HepG2 (cell line): Measurements from ENCODE around the gene SPPL2B. TPM values are rescaled to one million over a fixed set of nuclear protein-coding genes. Genes with fewer than 3 reads are reported as not detected.

Experiments
- ARNT ChIP-seq: fragments of 450-650 bp; IDR thresholded peaks from 2 replicates; pipeline ENCODE4 v1.6.1; 2017
- CBX2 ChIP-seq, 2 experiments: fragments of 200-600 bp in 1 of 2; sonication (generic); formaldehyde crosslinking in 1 of 2; IDR thresholded peaks; 2 replicates each; pipeline versions ENCODE4 v1.7.0 to v1.8.1; 2018 to 2022; ENCODE audit warnings: low read depth in 2 of 2, low read length in 1 of 2, mild to moderate bottlenecking in 1 of 2, missing genetic modification reagents in 1 of 2
- CHD4 ChIP-seq: fragments of 200-600 bp; sonication (generic); IDR thresholded peaks from 2 replicates; pipeline ENCODE4 v1.7.0; 2017; ENCODE audit warnings: mild to moderate bottlenecking, low read length, borderline replicate concordance
- ELF3 ChIP-seq: IDR thresholded peaks from 2 replicates; pipeline ENCODE4 v1.6.1; 2016; ENCODE audit warnings: missing genetic modification reagents, missing compliant biosample characterization
- GZF1 ChIP-seq: sonication (generic); formaldehyde crosslinking; IDR thresholded peaks from 2 replicates; pipeline ENCODE4 v1.5.1; 2020; ENCODE audit warnings: mild to moderate bottlenecking, missing genetic modification reagents
- HDAC2 ChIP-seq: sonication (generic); formaldehyde crosslinking; IDR thresholded peaks from 2 replicates; pipeline ENCODE4 v1.4.0; 2020; ENCODE audit warnings: missing genetic modification reagents
- IKZF4 ChIP-seq: sonication (generic); formaldehyde crosslinking; IDR thresholded peaks from 2 replicates; pipeline ENCODE4 v1.5.1; 2020; ENCODE audit warnings: borderline replicate concordance, mild to moderate bottlenecking, low read depth, missing genetic modification reagents; ENCODE audit errors: not compliant biosample characterization
- MAX ChIP-seq: IDR thresholded peaks from 2 replicates; pipeline ENCODE4 v1.6.1; 2012; ENCODE audit warnings: inconsistent platforms
- MAZ ChIP-seq, 2 experiments: sonication (generic) in 1 of 2; formaldehyde crosslinking in 1 of 2; IDR thresholded peaks; 2 replicates each; pipeline versions ENCODE4 v1.5.0 to v1.6.1; 2012 to 2020; ENCODE audit warnings: low read depth in 2 of 2, mild to moderate bottlenecking in 2 of 2, borderline replicate concordance in 1 of 2, improper control_type of control experiment in 1 of 2, low read length in 1 of 2, missing genetic modification reagents in 1 of 2, moderate library complexity in 1 of 2
- RXRA ChIP-seq: sonication (generic); formaldehyde crosslinking; IDR thresholded peaks from 2 replicates; pipeline ENCODE4 v1.5.1; 2020; ENCODE audit warnings: missing genetic modification reagents
- SNAPC4 ChIP-seq: sonication (generic); formaldehyde crosslinking; IDR thresholded peaks from 2 replicates; pipeline ENCODE4 v1.4.0; 2020; ENCODE audit warnings: mild to moderate bottlenecking, missing genetic modification reagents
- TAF1 ChIP-seq: sonication (generic); formaldehyde crosslinking; IDR thresholded peaks from 2 replicates; pipeline ENCODE4 v1.4.0; 2020; ENCODE audit warnings: missing genetic modification reagents
- TFDP1 ChIP-seq: IDR thresholded peaks from 2 replicates; pipeline ENCODE4 v1.6.1; 2016; ENCODE audit warnings: missing compliant biosample characterization, missing genetic modification reagents, borderline replicate concordance
- U2AF2 ChIP-seq: fragments of 200-400 bp; formaldehyde crosslinking; IDR thresholded peaks from 2 replicates; pipeline ENCODE4 v1.6.1; 2017; ENCODE audit warnings: low read depth, mild to moderate bottlenecking, low read length
- ZMAT3 ChIP-seq: sonication (generic); formaldehyde crosslinking; conservative IDR thresholded peaks from 2 replicates; pipeline ENCODE4 v1.7.0; 2021; ENCODE audit warnings: missing genetic modification reagents
- ZNF124 ChIP-seq: sonication (generic); formaldehyde crosslinking; IDR thresholded peaks from 2 replicates; pipeline ENCODE4 v1.4.0; 2020; ENCODE audit warnings: missing genetic modification reagents
- ZNF18 ChIP-seq: sonication (generic); formaldehyde crosslinking; IDR thresholded peaks from 2 replicates; pipeline ENCODE4 v1.8.0; 2022; ENCODE audit warnings: mild to moderate bottlenecking, missing genetic modification reagents; ENCODE audit not compliant: insufficient replicate concordance
- ZNF224 ChIP-seq: sonication (generic); formaldehyde crosslinking; IDR thresholded peaks from 2 replicates; pipeline ENCODE4 v1.5.0; 2020; ENCODE audit warnings: mild to moderate bottlenecking, missing genetic modification reagents
- ZNF557 ChIP-seq: sonication (generic); formaldehyde crosslinking; IDR thresholded peaks from 2 replicates; pipeline ENCODE4 v1.4.0; 2020; ENCODE audit warnings: missing genetic modification reagents
- ZNF691 ChIP-seq: sonication (generic); formaldehyde crosslinking; IDR thresholded peaks from 2 replicates; pipeline ENCODE4 v1.4.0; 2020; ENCODE audit warnings: missing genetic modification reagents, low read depth, mild to moderate bottlenecking, borderline replicate concordance
- polyA plus RNA-seq, 8 experiments: library from polyadenylated mRNA; depleted of rRNA in 3 of 8; stranded (reverse) in 7 of 8; unstranded in 1 of 8; fragments of >200 nt; fragmentation: Illumina TruSeq in 4 of 8; extraction: Trizol in 4 of 8; gene quantifications; 2 replicates each; pipeline versions ENCODE4 v1.2.1 to v1.2.3, GENCODE V29; 2011 to 2016; ENCODE audit warnings: low read depth in 4 of 8, missing spikeins in 1 of 8, mixed read lengths in 1 of 8; ENCODE audit not compliant: insufficient read depth in 1 of 8
- total RNA-seq, 5 experiments: library from RNA; depleted of rRNA; stranded (reverse); fragments of >200 nt; fragmentation: Illumina TruSeq; extraction: Trizol; gene quantifications; 2 replicates each; pipeline ENCODE4 v1.2.3, GENCODE V29; 2016; ENCODE audit warnings: low read depth in 1 of 5

Gene SPPL2B
- total and polyA plus RNA-seq, 2 of the 13 experiments (the other 11 are each of a cell fraction or from before 2014, with no cell fraction given): 14.9 to 15.2 TPM

GRCh38 chr19:2330632-2331284 is 2.3 kb downstream of the SPPL2B start (continued):
- TF ChIP-seq CHD4 (no peak), CBX2 (IDR thresholded peaks at IDR 0.05; ENCODE audit: low read depth, low read length) (no peak), CBX2 (CRISPR knock-in tag; IDR thresholded peaks at IDR 0.05; ENCODE audit: low read depth) (no peak), ZNF18 (no peak), IKZF4 (CRISPR knock-in tag) (no peak), ZMAT3 (CRISPR knock-in tag) (no peak), TFDP1 (CRISPR knock-in tag) (no peak), ZNF557 (CRISPR knock-in tag) (peak; percentile 40; the same call in 1 of the 2 replicates), ZNF691 (no peak), RXRA (CRISPR knock-in tag) (peak; percentile 56; the same call in 1 of the 2 replicates), TAF1 (CRISPR knock-in tag) (no peak), MAX (peak; percentile 45; the same call in 1 of the 2 replicates), U2AF2 (no peak), ZNF124 (CRISPR knock-in tag) (0 out of 2 replicates have a peak, but pooled peaks have one; percentile 63), GZF1 (CRISPR knock-in tag) (no peak), ARNT (no peak), MAZ (IDR thresholded peaks at IDR 0.05; ENCODE audit: borderline replicate concordance, low read depth, low read length) (peak; percentile 47; the same call in 1 of the 2 replicates), MAZ (CRISPR knock-in tag; IDR thresholded peaks at IDR 0.05; ENCODE audit: low read depth) (no peak), SNAPC4 (CRISPR knock-in tag) (no peak), HDAC2 (CRISPR knock-in tag) (peak; percentile 81), ZNF224 (CRISPR knock-in tag) (no peak), ELF3 (CRISPR knock-in tag) (peak; percentile 25; the same call in 1 of the 2 replicates)
